Stimulated activated CD8-positive, alpha-beta memory T cell treated with anti-CD3 and anti-CD28 coated beads, Interleukin-4, amount 100 ng/mL, for 4 hours (primary cell): ENCODE results near the gene IQGAP3.
"Not testable (repeated sequence)": the region's sequence is repeated elsewhere in the genome, so short reads cannot be mapped to it uniquely, and the experiment has no call there.

ENCODE experiments used
- DNase-seq, 2 donors: peaks; one replicate each; pipeline ENCODE4 v3.0.0-alpha.2; 2020; ENCODE audit warnings: low read depth in 2 of 2, low spot score in 1 of 2

Gene IQGAP3

GRCh38 chr1:156574039-156574633 lies 1.8 kb upstream of the IQGAP3 start:
- DNase-seq: no peak

- DNase-seq: no peak
These were observed 276 bp upstream of the IQGAP3 start for GRCh38 chr1:156572663-156573018.

- DNase-seq: no peak
These were observed 1.0 kb downstream of the IQGAP3 start for GRCh38 chr1:156571261-156571852.

- DNase-seq: no peak
These were observed 5.9 kb downstream of the IQGAP3 start for GRCh38 chr1:156566436-156566835.

GRCh38 chr1:156565519-156565918 lies 6.8 kb downstream of the IQGAP3 start:
- no peak for DNase-seq

- DNase-seq: no peak
These were observed 11.7 kb downstream of the IQGAP3 start for GRCh38 chr1:156560585-156561163.

GRCh38 chr1:156559797-156560385 lies 12.5 kb downstream of the IQGAP3 start:
- DNase-seq: no peak

GRCh38 chr1:156559086-156559796 lies 13.1 kb downstream of the IQGAP3 start:
- no peak for DNase-seq

GRCh38 chr1:156556354-156556753 lies 16.0 kb downstream of the IQGAP3 start:
- DNase-seq: no peak

- DNase-seq: no peak
These were observed 16.6 kb downstream of the IQGAP3 start for GRCh38 chr1:156555715-156556114.

- DNase-seq: no peak
These were observed 17.4 kb downstream of the IQGAP3 start for GRCh38 chr1:156554971-156555370.

- no peak for DNase-seq
These were observed 18.4 kb downstream of the IQGAP3 start for GRCh38 chr1:156553860-156554485.

GRCh38 chr1:156552937-156553336 lies 19.4 kb downstream of the IQGAP3 start:
- not testable (repeated sequence) for DNase-seq

- DNase-seq: no peak
These were observed 19.8 kb downstream of the IQGAP3 start for GRCh38 chr1:156552518-156552917.

GRCh38 chr1:156551869-156552268 lies 20.5 kb downstream of the IQGAP3 start:
- DNase-seq: no peak

GRCh38 chr1:156551066-156551643 lies 21.2 kb downstream of the IQGAP3 start:
- no peak for DNase-seq

- DNase-seq: no peak
These were observed 22.0 kb downstream of the IQGAP3 start for GRCh38 chr1:156550346-156550745.

- DNase-seq: no peak
These were observed 22.5 kb downstream of the IQGAP3 start for GRCh38 chr1:156549831-156550230.

GRCh38 chr1:156549390-156549789 lies 23.0 kb downstream of the IQGAP3 start:
- no peak for DNase-seq

- DNase-seq: no peak
These were observed 24.4 kb downstream of the IQGAP3 start for GRCh38 chr1:156547982-156548381.

GRCh38 chr1:156547434-156547833 lies 24.9 kb downstream of the IQGAP3 start:
- DNase-seq: no peak
